Endothelial cell of umbilical vein (primary cell): ENCODE results near the gene VPS11. TPM values are rescaled to one million over a fixed set of nuclear protein-coding genes. Genes with fewer than 3 reads are reported as not detected.

Experiments
- BruUV-seq: library from RNA; stranded (reverse); fragments of 400-500 nt; replicated peaks from 2 replicates; lab custom pipeline; 2021; lab: Mats Ljungman, UMichigan
- CTCF ChIA-PET: fragments of 300-600, 350-600 bp; sonication (Branson Sonifier 250); formaldehyde crosslinking; loops from one replicate; lab custom pipeline; 2021; ENCODE audit warnings: antibody characterized with exemption, inconsistent platforms; lab: Charles Lee
- POLR2A ChIA-PET: fragments of 300-600, 350-600 bp; sonication (Branson Sonifier 250); formaldehyde crosslinking; loops from one replicate; lab custom pipeline; 2021; ENCODE audit warnings: antibody characterized with exemption, inconsistent platforms; lab: Charles Lee
- DNase-seq: peaks from one replicate; pipeline ENCODE4 v3.0.0-alpha.2; 2011; ENCODE audit warnings: low read depth, low spot score
- FAIRE-seq: peaks from 2 replicates; lab custom pipeline; 2011; peaks lifted over from hg19 to GRCh38; lab: Jason Lieb, UNC
- H2AFZ ChIP-seq: 2 replicates; pipeline ENCODE4 v1.6.0; 2012; ENCODE audit warnings: low read depth, low read length, control low read depth, inconsistent platforms
- H3K27ac ChIP-seq: 2 replicates; pipeline ENCODE4 v1.5.1; 2011; ENCODE audit warnings: low read depth, mild to moderate bottlenecking, control low read depth, low read length, moderate library complexity; ENCODE audit not compliant: insufficient read depth
- H3K27me3 ChIP-seq, 2 experiments: 2 replicates each; pipeline versions ENCODE4 v1.6.0 to v1.6.1; 2011; ENCODE audit warnings: low read length in 2 of 2, mixed read lengths in 1 of 2; ENCODE audit not compliant: control insufficient read depth in 2 of 2, insufficient read depth in 2 of 2
- H3K36me3 ChIP-seq, 2 experiments: 2 replicates in 1 of 2; 3 replicates in 1 of 2; pipeline ENCODE4 v1.5.1; 2011; ENCODE audit warnings: low read length in 2 of 2, mild to moderate bottlenecking in 1 of 2, moderate library complexity in 1 of 2; ENCODE audit not compliant: control insufficient read depth in 2 of 2, insufficient read depth in 2 of 2; ENCODE audit errors: extremely low read depth in 1 of 2
- H3K4me1 ChIP-seq: 3 replicates; pipeline ENCODE4 v1.5.1; 2011; ENCODE audit warnings: mild to moderate bottlenecking, low read length; ENCODE audit not compliant: control insufficient read depth, insufficient read depth; ENCODE audit errors: extremely low read depth
- H3K4me2 ChIP-seq: 2 replicates; pipeline ENCODE4 v1.6.1; 2011; ENCODE audit warnings: low read length, control low read depth, mixed read lengths; ENCODE audit not compliant: insufficient read depth
- H3K4me3 ChIP-seq, 3 experiments: fragments of 200-600 bp in 1 of 3; sonication (generic), shearing (Covaris generic) in 1 of 3; replicated peaks in 1 of 3; 2 replicates each; pipeline ENCODE4 v1.5.1; 2011 to 2016; ENCODE audit warnings: control low read depth in 3 of 3, low read length in 3 of 3, mild to moderate bottlenecking in 2 of 3, inconsistent platforms in 1 of 3, low read depth in 1 of 3, moderate library complexity in 1 of 3; ENCODE audit not compliant: insufficient read depth in 1 of 3
- H3K79me2 ChIP-seq: 2 replicates; pipeline ENCODE4 v1.6.0; 2012; ENCODE audit warnings: low read length, inconsistent platforms; ENCODE audit not compliant: control insufficient read depth, insufficient read depth
- H3K9ac ChIP-seq: replicated peaks from 2 replicates; pipeline ENCODE3; 2011; ENCODE audit warnings: low read length, control low read depth; ENCODE audit not compliant: insufficient read depth; ENCODE audit errors: extremely low read depth
- H3K9me1 ChIP-seq: replicated peaks from 3 replicates; pipeline ENCODE4 v1.6.0; 2011; ENCODE audit warnings: mild to moderate bottlenecking, low read length; ENCODE audit not compliant: control insufficient read depth, insufficient read depth; ENCODE audit errors: extremely low read depth
- H3K9me3 ChIP-seq: replicated peaks from 2 replicates; pipeline ENCODE4 v1.5.1; 2012; ENCODE audit warnings: low read length, inconsistent platforms; ENCODE audit not compliant: control insufficient read depth, insufficient read depth
- H4K20me1 ChIP-seq: replicated peaks from 2 replicates; pipeline ENCODE3; 2011; ENCODE audit warnings: mild to moderate bottlenecking, low read length; ENCODE audit not compliant: control insufficient read depth, insufficient read depth; ENCODE audit errors: extremely low read depth
- CTCF ChIP-seq, 2 donors: IDR thresholded peaks; 1 replicate in 1 of 2; 2 replicates in 1 of 2; pipeline ENCODE4 v1.5.1; 2011; ENCODE audit warnings: low read length in 2 of 2, mild to moderate bottlenecking in 2 of 2, moderate library complexity in 2 of 2, control low read depth in 1 of 2, inconsistent platforms in 1 of 2, low read depth in 1 of 2; ENCODE audit not compliant: insufficient read depth in 1 of 2; ENCODE audit errors: extremely low read depth in 1 of 2
- EZH2 ChIP-seq: IDR thresholded peaks from 2 replicates; pipeline ENCODE4 v1.6.1; 2012; ENCODE audit warnings: borderline replicate concordance, low read depth, mild to moderate bottlenecking, moderate library complexity, low read length, inconsistent platforms; ENCODE audit not compliant: severe bottlenecking
- FOS ChIP-seq: IDR thresholded peaks from 2 replicates; pipeline ENCODE4 v1.6.1; 2011; ENCODE audit warnings: mild to moderate bottlenecking, low read length, moderate library complexity, borderline replicate concordance; ENCODE audit not compliant: insufficient read depth
- GATA2 ChIP-seq: IDR thresholded peaks from 2 replicates; pipeline ENCODE4 v1.7.0; 2011; ENCODE audit warnings: low read depth, mild to moderate bottlenecking, moderate library complexity, mixed read lengths, low read length; ENCODE audit not compliant: insufficient read length, insufficient read depth
- JUN ChIP-seq: IDR thresholded peaks from 2 replicates; pipeline ENCODE4 v1.6.1; 2011; ENCODE audit warnings: borderline replicate concordance, low read depth; ENCODE audit not compliant: insufficient read length, insufficient read depth
- MAX ChIP-seq: IDR thresholded peaks from 2 replicates; pipeline ENCODE4 v1.6.1; 2011; ENCODE audit not compliant: insufficient read depth, insufficient read length
- MYC ChIP-seq: IDR thresholded peaks from one replicate; pipeline ENCODE4 v1.6.1; 2011; ENCODE audit warnings: mild to moderate bottlenecking, low read depth, low read length
- POLR2A ChIP-seq: IDR thresholded peaks from 2 replicates; pipeline ENCODE4 v1.6.1; 2012; ENCODE audit warnings: low read depth, mild to moderate bottlenecking, control low read depth, low read length
- POLR2AphosphoS5 ChIP-seq: IDR thresholded peaks from 2 replicates; pipeline ENCODE4 v1.6.1; 2012; ENCODE audit warnings: low read depth, mild to moderate bottlenecking, control low read depth, low read length, moderate library complexity; ENCODE audit not compliant: insufficient read depth
- dilution Hi-C: fragments of 300-500 bp; cut with MboI; formaldehyde crosslinking; loops from one replicate; pipeline ENCODE4 v1.15.0; 2019; ENCODE audit warnings: low sequenced_read_pairs; ENCODE audit not compliant: extremely low pct_ligation_motif_present
- intact Hi-C: fragments of 100-400 bp; cut with micrococcal nuclease; formaldehyde crosslinking; loops from one replicate; pipeline ENCODE4 v1.10.0; 2022
- polyA plus RNA-seq, 4 experiments: library from polyadenylated mRNA; depleted of rRNA in 3 of 4; stranded (reverse) in 3 of 4; unstranded in 1 of 4; fragments of >200 nt; gene quantifications; 2 replicates each; pipeline versions ENCODE4 v1.2.1 to v1.2.3, GENCODE V29; 2011 to 2012; ENCODE audit warnings: missing spikeins in 1 of 4
- total RNA-seq: library from RNA; stranded (reverse); gene quantifications from 2 replicates; pipeline ENCODE4 v1.2.3, GENCODE V29; 2021

VPS11 gene
- total and polyA plus RNA-seq, 2 donors (not counting 3 experiments of a cell fraction or from before 2014, with no cell fraction given), result 26.4 to 31.0 TPM

GRCh38 chr11:119061256-119061655 lies 6.4 kb upstream of the VPS11 start:
- no TSS peak for BruUV-seq
- DNase-seq (no peak), FAIRE-seq (no peak)
- Histone ChIP-seq H3K4me3 (no peak overlapping the region), H3K4me1 (peaks cover 2% of the 10 kb centered on the region), H3K9ac (no peak overlapping the region), H3K79me2 (peaks cover 5% of the 10 kb centered on the region), H2AFZ (no peak overlapping the region), H4K20me1 (no peaks in the 10 kb centered on the region), H3K27me3 (no peaks in the 10 kb centered on the region), H3K36me3 (no peaks in the 10 kb centered on the region), H3K9me1 (no peaks in the 10 kb centered on the region), H3K9me3 (no peaks in the 10 kb centered on the region), H3K27ac (no peak overlapping the region), H3K4me2 (no peak overlapping the region)
- TF ChIP-seq JUN (no peak), CTCF (IDR thresholded peaks at IDR 0.05; ENCODE audit: extremely low read depth in 1 of 2, insufficient read depth in 1 of 2, low read depth in 1 of 2, low read length in 2 of 2) (no peak), FOS (no peak), EZH2 (no peak), POLR2A (no peak), POLR2AphosphoS5 (no peak), MYC (no peak), GATA2 (no peak), MAX (no peak)
- CTCF ChIA-PET, result no interaction called here
- dilution Hi-C loops, result no loop called here
- intact Hi-C loops, result no loop called here
- POLR2A ChIA-PET, result no interaction called here
